CD4-positive, alpha-beta T cell treated with Interferon alpha-2 for 1 hour (primary cell): ENCODE measurements around the gene C6orf163.

Experiments used
- DNase-seq, 2 donors: peaks; one replicate each; pipeline ENCODE4 v3.0.0-alpha.2; 2020 to 2022

Gene C6orf163

DNA sequence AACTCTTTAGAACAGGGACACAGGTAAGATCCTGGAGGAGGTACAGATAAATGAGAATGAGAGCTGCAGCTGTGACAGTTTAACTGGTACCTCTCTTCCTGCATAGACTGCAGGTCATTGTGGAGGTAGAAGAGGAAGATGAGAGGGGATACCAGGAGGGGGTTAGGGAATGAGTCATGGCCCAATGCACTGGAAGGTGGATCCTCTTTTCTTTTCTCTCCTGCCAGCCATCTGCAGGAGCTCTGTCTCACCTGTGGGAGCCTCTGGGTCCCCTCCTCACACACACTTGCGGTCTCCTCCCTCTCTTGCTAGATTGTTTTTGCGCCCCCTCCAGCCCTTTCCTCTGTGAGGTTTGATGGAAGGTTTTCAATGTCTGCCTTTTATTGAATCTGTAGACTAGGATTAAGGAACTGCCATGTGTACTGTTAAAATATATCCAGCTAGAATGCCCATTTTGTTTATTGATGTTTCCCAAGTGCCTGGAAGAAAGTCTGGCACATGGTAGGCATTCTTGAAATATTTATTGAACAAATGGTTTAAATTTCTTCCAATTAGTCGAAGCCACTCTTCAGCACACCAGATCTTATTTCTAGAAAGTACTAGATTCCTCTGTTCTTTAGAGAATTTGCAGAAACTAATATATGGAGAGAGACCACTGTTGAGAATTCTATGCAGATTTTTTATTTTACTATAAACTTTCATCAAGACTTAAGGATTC lies 13.0 kb downstream of the C6orf163 start:
- no peak for DNase-seq

DNA sequence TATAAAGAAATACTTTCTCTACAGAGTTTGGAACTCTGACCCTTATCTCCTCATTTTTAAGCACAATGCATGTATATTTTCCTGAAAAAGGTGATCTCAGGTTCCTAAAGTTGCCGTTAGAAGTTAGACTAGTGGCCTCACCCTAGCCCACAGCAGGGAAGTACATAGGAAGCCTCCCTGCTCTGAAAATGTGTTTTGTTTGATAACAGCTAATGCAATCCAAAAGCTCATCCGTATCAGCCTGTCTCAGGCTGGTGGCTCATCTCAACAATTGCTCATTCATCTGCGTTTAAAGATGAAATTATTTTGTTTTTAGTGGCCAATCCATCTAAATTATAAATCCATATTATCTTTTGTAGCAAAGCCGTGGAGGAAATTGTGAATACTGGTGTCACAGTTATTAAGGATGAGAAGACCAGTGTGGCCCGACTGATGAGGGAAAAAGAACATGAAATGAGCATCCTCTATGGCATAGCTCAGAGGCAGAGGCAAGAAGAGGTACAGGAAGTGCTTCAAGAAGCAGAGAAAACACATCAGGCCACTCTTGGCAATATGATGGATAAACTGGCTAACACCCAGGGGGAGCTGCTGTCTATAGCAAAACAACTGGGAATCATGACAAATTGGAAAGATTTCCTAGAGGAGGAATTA lies 20.1 kb downstream of the C6orf163 start:
- no peak for DNase-seq

DNA sequence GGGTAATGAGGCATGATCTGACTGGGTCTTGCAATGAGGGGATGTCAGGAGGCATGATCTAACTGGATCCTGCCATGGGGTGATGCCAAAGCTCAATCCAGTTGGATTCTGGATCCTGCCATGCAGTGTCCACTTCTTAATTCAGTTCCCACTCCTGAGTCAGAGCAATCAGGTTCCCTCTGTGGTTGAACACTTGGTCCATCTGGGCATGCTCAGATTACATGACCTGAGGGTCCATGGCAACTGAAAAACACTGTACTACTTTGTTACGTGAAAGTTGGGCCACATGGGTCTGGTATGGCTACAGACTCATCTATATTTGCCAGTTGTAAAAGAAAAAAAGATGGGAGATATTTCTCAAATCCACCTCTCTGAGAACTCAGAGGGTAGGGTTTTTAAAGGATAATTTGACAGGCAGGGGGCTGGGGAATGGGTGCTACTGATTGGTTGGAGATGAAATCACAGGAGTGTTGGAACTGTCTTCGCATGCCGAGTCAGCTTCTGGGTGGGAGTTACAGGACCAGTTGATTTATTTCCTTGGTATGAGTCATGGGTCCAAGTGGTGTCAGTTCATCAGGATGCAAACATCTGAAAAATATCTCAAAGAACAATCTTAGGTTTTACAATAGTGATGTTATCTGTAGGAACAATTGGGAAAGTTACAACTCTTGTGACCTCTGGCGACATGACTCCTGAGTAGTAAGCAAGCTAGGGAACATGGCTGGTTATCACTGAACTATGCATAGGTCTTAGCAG lies 21.6 kb downstream of the C6orf163 start:
- no peak for DNase-seq

DNA sequence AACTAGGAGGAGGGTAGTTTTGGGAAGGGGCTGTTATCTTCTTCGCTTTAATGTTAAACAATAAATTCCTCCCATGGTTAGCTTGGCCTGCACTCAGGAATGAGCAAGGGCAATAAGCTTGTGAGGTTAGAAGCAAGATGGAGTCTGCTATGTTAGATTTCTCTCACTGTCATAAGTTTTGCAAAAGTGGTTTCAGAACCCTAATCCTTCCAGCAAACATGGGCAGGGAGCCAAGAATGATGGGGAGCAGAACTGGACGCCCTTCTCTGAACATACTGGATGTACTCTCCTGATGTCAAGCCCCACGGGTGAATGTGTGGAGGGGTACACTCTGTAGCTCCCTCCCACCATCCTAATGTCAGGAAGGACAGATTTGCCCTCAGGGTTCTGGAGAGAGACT lies 22.3 kb downstream of the C6orf163 start:
- no peak for DNase-seq

DNA sequence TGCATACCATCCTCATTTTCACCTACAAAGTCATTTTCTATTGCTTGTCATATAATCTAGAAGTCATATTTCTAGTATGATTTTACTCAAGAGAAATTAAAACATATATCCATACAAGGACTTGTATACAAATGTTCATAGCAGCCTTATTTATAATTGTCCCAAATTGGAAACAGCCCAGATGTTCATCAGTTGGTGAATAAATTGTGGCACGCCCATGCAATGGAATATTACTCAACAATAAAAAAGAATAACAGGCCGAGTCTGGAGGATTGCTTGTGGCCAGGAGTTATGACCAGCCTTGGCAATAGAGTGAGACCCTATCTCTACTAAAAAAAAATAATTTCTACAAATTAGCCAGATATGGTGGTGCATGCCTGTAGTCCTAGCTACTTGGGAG lies 28.8 kb downstream of the C6orf163 start:
- no peak for DNase-seq

DNA sequence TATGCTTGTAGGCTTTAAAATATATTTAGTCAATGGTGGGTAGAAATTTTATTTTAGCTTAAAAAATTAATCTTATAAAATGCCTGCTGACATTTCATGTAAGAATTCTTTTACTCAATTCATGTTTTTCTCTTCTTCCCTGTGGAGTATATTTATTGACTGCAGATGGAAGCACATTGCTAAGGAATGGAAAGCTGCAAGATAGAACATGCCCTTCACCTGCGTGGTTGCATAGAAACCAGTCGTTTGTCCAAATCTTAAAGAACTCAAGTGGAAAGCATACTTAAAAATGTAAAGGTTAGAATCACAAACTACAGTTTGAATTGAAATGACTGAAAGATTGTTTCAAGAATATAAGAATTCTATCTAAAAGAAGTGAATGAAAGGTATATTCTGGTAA lies 30.7 kb downstream of the C6orf163 start:
- DNase-seq, result no peak

DNA sequence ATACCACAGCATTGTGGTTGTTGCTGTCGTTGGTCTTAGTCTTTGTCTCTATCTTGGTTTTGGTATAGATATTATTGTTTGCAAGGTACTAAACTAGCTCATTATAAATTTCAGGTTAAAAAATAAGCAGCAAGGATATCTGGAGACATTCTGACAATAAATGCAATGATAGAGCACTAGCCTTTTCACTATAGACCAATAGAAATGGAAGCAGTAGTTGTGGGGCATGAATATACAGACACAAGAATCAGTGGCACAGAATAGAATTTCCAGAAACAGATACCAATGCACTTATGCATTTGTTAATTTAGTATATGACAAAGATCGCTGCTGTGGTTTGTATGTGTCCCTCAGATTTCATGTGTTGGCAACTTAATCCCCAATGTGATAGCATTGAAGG lies 32.0 kb downstream of the C6orf163 start:
- DNase-seq, result no peak

DNA sequence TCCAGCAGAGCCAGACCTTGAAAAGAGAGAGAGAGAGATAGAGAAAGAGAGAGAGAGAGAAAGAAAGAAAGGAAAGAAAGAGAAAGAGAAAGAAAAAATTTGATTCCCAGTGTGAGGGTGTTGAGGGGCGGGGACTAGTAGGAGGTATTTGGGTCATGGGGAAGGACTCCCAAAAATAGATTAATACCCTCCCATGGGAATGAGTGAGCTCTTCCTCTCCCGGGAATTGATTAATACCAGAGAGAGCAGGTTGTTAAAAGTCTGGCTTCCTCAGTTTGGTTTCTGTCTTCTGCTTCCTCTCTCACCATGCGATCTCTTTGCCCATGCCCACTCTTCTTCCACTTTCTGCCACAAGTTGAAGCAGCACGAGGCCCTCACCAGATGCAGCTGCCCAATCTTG lies 34.3 kb downstream of the C6orf163 start:
- no peak for DNase-seq

DNA sequence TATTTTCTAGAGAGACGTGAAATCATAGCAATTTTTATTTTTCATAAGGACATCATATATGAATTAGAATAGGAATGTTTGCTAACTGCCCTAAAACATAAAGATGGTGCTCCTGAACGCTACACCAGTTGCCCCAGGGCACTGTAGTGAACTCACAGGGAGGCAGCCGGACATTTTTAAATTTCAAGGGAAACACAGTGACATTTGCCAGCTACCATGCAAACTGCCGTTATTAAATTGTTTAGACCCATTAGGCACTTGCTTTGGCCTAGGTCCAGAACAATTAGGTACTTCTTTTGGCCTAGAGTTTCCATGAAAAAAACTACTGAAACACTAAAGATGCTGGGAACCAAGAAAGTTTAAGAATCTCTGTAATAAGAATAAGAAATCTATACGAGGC lies 38.2 kb downstream of the C6orf163 start:
- DNase-seq, result no peak

DNA sequence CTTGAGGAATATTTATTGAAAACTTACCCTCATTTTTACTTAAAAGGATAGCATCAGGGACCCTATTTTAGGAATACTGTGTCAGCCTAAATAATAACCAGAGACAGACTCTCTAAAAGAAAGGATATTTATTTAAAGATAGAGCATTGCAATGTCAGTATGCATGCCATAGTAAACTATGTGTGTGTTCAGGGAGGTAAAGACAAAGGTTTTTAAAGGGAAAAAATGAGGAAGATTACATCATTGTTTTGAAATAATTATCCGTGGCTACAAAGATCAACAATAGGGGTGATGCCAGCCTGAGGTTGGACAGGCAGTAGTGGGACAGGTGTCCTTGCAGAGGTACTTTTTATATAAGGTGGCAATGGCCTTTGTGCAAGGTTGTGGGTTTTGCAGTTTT lies 39.4 kb downstream of the C6orf163 start:
- DNase-seq, result no peak

DNA sequence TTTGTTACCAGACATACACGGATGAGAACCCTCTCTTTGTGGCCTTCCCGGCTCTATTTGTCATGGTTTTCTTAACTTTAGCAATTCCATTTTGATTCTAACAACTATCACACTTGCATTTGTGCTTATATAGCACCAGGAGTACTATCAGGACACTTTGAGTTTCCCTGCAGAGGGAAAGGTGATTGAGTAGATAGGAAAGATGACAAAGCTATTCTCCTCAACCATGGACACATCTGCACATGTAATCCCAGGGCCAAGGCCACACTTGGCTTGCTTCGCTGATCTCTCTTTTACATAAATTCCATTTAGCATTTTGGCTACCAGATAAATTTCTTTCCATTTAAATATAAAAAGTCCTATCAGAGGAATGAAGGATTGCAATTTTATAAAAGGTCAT lies 39.8 kb downstream of the C6orf163 start:
- DNase-seq, result no peak

DNA sequence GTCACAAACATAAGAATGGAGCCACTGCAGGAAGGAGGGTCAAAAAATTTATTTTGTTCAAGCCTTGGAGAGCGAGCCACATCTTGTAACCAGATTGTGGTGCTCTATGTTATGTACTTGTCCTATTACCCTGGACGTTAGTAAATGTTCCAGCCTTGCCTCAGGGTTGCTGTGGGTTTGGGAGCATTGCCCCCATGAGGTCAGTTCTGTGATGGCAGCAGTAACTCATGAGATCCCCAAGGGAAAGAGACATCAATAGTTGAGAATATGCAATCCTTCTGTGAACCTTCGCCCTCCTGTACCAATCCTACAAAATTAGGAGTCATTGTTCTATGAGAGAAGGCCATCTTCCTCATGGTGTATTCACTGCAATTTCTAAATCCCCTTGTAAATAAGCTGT lies 46.7 kb downstream of the C6orf163 start:
- DNase-seq, result no peak

DNA sequence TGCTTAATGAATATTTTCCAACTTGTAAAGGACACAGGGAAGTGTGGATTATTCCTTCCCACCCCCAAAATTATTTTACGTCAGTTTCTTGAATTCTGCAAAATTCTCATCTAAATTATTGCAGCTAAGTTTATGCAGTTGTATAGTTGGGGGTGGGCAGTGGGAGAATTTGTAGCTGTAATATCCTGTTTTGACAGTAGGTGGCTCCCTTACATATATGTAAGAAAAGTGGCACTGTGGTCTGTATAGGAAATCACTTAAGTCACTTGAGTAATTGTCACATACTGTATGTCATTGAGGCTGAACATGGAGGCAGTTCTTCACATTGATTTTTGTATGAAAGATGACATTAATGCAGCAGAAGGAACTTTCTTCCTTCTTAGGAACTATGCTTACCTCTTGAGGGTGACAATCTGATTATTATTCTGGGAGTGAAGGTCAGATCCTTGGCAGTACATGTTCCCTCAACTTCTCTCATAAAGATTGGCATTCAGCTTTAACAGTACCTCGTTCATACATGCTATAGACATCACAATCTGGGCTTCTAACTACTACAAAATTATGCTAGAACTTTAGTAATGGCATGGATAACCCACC lies 48.5 kb downstream of the C6orf163 start:
- DNase-seq, result peak; percentile 22 to 74

DNA sequence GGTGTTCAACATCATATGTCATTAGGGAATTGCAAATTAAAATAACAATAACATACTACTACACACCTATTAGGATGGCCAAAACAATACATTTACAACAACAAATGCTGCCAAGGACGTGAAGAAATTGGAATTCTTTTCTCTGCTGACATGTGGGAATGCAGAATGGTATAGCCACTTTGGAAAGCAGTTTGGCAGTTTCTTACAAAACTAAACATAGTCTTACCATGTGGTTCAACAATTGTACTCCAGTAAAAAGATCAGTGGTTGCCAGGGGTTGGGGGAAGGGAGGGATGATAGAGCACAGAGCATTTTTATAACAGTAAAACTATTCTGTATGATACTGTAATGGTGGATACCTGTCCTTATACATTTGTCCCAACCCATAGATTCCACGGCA lies 50.8 kb downstream of the C6orf163 start:
- no peak for DNase-seq

DNA sequence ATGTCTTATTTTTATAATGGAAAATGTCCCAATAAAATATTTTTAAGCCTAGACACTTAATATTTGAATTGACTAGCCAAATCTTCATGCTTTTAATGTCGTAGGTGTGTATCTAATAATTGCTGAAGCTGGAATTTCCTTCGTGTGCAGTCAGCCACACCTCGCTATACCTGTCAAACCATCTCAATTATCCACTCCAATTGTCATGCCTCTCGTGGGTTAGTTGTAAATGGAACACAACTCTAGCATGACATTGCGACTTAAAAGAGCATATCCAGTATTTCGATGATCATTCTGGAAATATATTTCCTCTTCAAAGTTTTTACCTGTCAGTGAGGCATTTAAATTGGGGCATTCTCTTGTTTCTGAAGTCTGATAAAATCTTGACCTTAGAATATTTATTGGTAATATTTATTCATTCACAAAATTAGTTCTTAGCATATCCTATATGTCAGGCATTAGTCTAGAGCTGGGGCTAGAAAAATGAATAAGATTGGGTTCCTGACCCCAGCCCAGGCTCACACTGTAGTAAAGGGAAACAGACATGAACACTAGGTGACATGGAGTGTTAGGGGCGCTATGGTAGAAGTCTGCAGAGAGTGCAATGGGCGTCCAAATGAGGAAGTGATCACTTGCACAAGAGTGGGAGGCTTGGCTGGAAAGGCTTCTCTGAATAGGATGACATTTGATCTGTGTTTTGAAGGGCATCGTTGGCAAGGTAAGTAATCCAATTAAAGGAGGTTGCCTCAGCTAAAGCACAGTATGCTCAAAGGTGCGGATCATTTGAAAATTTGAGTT lies 52.2 kb downstream of the C6orf163 start:
- no peak for DNase-seq

DNA sequence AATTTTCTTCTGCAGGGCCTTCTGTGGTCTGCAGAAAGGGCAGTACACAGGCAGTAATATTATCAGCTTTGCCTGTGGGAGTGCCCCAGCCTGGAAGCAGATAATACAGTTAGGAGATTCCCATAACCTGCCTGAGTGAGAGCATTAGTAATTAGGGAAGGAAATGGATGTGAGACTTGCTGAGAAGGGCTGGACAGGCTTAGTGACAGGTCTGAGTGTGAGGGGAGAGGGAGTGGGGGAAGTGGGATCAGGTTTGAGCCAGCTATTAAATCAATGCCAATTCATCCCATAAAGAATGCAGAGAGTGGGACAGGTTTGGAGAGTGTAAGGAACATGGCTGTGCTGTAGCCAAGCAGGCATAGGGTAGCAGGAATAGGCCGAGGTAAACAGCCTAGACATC lies 53.0 kb downstream of the C6orf163 start:
- DNase-seq, result no peak

DNA sequence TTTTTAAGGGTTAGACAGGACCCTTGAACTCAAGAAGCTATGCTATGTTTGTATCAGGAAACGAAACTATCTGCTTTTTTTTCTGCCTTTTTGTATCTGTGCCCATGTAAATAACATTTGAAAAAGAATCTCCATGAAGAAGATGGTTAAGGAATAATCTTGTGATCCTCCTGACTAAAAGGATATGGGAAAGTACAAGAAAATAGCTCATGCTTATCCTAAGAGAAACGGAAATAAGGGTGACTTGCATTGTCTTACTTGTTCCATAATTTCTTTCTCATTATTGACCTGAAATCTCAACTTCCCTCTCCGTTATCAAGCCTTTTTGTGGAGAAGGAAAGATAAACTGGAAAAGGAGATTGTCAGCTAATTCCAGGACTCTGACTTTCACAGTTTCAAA lies 57.2 kb downstream of the C6orf163 start:
- DNase-seq, result no peak

DNA sequence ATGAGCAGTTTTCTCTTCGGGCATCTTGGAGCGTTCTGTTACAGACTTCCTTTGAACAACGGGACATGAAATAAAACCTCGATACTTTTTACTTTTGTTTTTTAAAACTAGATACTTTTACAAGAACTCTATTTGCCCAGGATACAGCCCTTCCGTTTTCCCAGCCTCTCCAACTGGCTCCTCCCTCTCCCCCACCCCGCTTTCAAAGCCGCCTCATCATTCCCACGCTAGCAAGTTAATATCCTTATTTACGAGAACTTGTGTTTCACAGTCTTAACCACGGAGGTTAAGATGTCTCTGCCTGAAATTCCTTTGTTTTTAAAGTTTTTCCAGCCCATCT lies 62.9 kb downstream of the C6orf163 start:
- no peak for DNase-seq

DNA sequence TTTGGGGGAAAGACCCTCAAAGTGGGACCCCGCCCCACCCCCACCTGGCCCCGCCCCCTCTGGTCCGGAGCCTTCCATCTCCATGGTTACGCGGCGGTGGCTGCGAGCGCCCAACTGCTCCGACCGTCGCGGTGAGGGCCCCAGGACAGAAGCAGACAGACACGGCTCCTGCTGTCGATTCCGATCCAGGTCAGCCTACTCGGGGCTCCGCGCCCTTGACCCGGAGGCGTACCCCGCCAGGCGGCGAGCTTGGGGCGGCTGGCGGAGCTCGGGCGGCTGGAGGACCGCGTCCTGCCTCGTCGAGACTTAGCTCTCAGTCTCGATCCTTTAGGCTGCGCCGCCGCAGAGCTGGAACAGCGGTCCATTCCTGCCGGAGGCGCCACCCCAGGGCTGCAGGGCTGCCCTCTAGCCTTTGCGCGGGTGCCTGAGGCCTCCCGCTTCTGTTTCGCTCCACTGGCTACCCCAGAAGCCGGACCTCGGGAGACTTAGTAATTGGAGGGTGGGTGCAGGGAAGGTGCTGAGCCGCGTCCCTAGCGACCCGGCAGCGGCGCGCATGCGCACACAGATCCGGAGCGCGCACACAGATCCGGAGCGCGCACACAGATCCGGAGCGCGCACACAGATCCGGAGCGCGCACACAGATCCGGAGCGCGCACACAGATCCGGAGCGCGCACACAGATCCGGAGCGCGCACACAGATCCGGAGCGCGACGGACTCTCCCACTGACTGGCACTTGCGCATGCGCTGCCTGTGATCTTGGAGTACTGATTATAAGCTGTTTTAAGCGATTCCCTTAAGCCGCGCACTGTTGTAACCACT lies 63.5 kb downstream of the C6orf163 start, which contains the start of gene CFAP206:
Gene CFAP206, plus strand, starts transcription at position 72 of the 820 bp plus-strand sequence. CDS start 1,868 bp downstream, outside the sequence.
- peak; percentile 81 to 86 for DNase-seq

DNA sequence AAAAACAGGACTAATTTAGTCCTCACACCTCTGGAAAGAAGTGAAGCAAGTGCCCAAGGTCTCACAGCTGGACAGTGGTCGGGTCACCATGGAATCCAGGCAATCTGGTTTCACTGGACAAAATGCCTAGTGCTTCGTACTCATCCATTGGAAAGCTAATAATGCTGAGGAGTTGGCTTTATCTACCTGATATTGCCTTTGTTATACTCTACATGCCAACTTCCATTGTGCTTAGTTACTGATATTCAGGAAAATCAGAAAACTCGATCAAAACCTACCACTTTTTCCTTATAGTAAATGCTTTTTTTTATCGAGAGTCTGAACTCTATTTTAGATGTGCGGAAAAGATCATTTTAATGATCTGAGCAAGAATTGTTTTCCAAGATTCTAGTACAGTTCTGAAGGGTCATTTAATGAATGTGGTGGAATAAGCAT lies 64.1 kb downstream of the C6orf163 start:
- DNase-seq, result no peak
